ENCODE data around the gene SYTL5.

The SYTL5 gene

GRCh38 chrX:38099688-38100087, 93.3 kb downstream of the SYTL5 start:
- no peak for DNase-seq

DNA sequence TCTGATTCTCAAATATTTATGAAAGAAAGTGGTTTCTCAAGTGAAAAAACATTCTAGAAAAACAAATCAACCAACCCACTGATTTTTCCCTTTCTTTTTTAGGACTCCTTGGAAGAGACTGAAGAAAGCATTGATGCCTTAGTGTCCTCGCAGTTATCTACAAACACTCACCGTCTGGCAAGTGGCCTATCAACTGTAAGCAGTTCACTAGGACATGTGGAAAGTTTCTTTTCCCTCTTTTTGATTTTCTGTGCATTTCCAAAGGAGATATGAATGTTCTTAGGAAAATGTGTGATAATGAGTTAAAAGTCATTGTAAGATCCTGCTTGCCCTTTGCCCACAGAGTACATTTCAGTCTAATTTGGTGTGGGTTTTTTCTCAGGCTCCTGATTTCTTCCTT, 95.9 kb downstream of the SYTL5 start:
- DNase-seq = no peak

DNA sequence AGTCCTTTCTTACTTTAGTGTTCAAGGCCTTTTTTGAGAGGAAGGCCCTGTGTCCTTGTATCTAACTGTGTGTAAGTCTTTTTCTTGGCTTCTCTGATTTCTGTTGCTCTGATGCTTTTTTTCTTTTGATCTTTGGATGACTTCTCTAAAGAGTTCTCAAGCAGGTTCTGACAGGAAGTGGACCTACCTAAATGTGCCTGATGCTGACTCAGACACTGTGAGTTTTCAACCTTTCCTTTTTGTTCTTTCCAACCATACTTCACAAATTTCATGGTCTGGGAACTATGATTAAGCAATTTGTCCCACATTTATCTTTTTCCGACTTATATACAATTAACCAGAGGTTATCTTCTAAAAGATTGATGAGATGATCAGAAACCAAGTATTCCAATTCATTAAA, 96.5 kb downstream of the SYTL5 start:
- DNase-seq = no peak

GRCh38 chrX:38103857-38104812, 97.8 kb downstream of the SYTL5 start:
- DNase-seq = no peak

DNA sequence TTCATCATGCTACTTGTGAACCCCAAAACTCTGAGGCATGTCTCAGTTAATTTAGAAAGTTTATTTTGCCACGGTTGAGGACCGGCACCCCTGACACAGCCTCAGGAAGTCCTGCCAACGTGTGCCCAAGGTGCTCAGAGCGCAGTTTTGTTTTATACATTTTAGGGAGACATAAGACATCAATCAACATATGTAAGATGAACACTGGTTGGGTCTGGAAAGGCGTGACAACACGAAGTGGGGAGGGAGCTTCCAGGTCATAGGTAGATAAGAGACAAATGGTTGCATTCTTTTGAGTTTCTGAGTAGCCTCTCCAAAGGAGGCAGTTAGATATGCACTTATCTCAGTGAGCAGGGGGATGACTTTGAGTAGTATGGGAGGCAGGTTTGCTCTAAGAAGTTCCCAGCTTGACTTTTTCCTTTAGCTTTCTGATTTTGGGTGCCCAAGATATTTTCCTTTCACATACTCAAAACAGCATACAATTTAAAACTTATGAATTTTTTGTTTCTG, 98.9 kb downstream of the SYTL5 start:
- no peak for DNase-seq

- DNase-seq = no peak
These were observed 100.8 kb downstream of the SYTL5 start for GRCh38 chrX:38106991-38107655.

GRCh38 chrX:38108364-38108763, 102.0 kb downstream of the SYTL5 start:
- no peak for DNase-seq

DNA sequence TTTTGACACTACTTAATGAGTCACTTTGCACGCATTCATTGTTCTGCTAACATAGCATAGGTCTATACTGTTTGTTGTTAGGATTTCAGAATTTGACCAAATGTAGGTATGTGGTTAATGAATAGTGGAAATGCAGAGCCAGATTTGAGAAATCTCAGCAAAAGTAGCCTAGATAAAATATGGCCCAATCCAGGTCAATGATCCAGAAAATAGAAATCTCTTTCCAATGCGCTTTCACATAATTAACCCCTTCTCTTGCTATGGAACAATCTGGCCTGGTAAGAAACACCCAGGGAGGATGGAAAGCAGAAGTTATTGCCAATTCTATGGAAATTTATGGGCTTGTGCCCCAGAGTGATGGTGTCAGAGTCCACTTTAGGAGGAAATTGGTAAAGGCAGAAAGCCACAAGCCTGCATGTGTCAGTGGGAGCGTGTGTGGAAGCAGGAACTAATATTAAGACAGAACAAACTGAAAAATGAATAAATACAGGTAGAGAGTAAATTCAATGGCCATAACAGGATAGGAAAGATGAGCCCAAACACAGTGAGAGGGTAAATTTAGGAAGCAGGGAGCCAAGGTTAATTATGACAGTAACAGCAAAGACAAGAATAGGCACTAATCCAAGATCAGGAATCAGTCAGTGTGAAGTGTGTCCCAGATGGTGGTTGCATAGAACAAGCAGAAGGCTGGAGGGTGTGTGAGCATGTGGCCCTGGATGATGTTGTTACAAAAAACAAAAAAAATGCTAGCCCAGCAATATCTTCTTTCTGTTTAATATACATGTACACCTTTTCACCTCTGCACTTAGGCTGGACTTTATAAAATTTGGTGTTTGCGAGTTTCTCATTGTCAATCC, 102.9 kb downstream of the SYTL5 start:
- DNase-seq = no peak

DNA sequence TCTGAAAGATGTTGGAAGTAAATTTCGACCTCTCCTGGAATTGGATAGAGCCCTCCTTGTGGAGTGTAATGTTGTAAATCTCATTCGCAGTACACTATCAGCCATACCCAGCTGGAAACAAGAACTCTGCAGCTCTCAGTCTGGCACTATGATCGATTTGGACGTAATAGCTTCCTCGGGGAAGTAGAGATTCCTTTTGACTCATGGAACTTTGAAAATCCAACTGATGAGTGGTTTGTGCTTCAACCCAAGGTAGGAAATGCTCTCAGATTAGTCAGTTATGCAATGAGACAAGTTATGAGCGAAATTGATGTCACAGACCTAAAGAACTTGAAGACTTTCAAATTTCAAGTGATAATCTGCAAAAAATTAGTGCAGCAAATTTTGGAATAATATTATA, 103.9 kb downstream of the SYTL5 start:
- DNase-seq = no peak

- no peak for DNase-seq
These were observed 104.8 kb downstream of the SYTL5 start for GRCh38 chrX:38111196-38111595.

DNA sequence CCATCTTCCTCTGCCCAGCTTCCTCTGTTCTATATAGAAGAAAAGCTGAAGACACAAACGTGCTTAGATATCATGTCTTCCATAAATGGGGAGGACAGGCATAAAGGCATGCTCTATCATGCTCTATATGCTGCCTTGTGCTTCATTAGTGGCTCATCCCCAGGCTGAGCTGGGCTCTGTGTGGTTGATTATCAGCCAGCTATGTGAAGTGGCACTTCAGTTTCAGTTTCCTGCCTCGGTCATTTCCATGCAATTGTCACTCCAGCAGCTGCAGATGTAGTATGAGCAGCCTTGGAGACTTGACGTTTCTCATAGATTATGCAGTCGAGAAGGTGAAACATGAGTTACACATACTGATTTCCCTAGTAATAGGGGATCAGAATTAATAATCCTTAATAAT, 106.2 kb downstream of the SYTL5 start:
- no peak for DNase-seq

GRCh38 chrX:38116706-38117105, 110.4 kb downstream of the SYTL5 start:
- DNase-seq = no peak

- DNase-seq = no peak
These were observed 111.1 kb downstream of the SYTL5 start for GRCh38 chrX:38117485-38117884.

DNA sequence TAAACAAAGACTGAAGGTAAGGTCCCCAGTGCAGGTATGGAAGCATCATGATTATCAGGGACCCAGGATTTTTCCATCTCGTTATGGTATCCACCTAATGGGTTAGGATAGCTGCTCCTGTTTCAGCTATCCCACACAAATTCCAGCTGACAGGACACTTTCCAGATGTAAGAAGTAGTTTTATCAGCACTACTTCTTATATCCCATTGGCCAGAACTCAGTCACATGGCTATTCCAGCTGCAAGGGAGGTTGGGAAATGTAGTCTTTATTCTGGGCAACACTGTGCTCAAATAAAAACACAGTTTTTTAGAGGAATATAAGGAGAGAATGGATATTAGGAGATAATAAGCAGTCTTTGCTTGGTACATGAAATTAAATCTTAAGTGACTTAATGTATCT, 117.6 kb downstream of the SYTL5 start:
- DNase-seq = no peak

DNA sequence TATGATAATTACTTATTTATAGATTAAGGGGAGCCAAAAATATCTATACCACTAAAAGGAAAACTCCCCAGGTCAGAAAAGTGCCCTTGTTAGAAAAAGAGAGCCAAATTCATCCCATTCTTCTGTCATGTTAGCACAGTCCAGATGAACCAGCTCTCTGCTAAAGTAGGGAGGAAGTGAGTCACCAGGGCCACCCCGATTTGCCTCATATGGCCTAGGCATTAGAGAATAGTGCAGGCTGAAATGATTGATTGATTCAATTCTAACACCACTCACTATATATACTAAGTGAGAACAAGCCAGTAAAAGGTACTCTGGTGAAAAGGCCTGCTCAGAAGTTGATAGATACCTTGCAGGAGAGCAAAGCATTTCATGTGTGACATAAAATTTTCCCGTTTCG, 119.8 kb downstream of the SYTL5 start:
- no peak for DNase-seq

- DNase-seq = no peak
These were observed 121.6 kb downstream of the SYTL5 start for GRCh38 chrX:38127961-38128360.

- no peak for DNase-seq
These were observed 123.0 kb downstream of the SYTL5 start for GRCh38 chrX:38129366-38129765.

- DNase-seq = no peak
These were observed 132.0 kb downstream of the SYTL5 start for GRCh38 chrX:38138157-38138891.

- DNase-seq = no peak
These were observed 132.5 kb downstream of the SYTL5 start for GRCh38 chrX:38138900-38139299.

GRCh38 chrX:38142610-38143009, 136.3 kb downstream of the SYTL5 start:
- no peak for DNase-seq

GRCh38 chrX:38149016-38149415, 142.7 kb downstream of the SYTL5 start:
- no peak for DNase-seq

DNA sequence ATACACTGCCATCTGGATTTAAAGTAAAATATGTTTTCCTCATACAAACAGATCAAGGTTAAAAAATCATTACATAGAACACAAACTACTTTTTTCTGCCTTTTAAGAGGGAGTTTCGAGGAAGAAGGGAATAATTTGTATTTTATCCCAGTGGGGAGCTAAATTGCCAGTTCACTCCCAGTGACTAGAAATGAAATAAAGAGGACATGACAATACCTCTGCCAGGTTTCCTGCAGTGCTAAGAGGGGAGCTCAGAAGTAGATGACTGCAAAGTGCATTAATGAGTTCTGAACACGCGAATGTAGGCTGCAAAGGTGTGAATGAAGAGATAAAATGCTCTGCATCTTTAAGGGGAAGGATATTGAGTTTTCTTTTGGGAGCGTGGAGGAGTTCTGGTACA, 144.6 kb downstream of the SYTL5 start:
- no peak for DNase-seq
